Peyer's patch (tissue), 4 donors: ENCODE measurements around the gene CHCHD2.
"Not testable (repeated sequence)": the region's sequence is repeated elsewhere in the genome, so short reads cannot be mapped to it uniquely, and the experiment has no call there.

Experiments
- POLR2A ChIP-seq, 2 donors: fragments of 450-650 bp; IDR thresholded peaks; one replicate each; pipeline ENCODE4 v1.5.1; 2017; ENCODE audit warnings: antibody characterized with exemption in 2 of 2, mild to moderate bottlenecking in 2 of 2, moderate library complexity in 2 of 2
- TF ChIP-seq, protein P1 (sequence below), 6 experiments: fragments of 450-650 bp in 4 of 6; fragments of 200-600 bp in 2 of 6; sonication (generic) in 1 of 6; IDR thresholded peaks; one replicate each; pipeline ENCODE4 v1.5.1; 2017 to 2019; ENCODE audit warnings: antibody characterized with exemption in 6 of 6, mild to moderate bottlenecking in 3 of 6, moderate library complexity in 1 of 6

DNA sequence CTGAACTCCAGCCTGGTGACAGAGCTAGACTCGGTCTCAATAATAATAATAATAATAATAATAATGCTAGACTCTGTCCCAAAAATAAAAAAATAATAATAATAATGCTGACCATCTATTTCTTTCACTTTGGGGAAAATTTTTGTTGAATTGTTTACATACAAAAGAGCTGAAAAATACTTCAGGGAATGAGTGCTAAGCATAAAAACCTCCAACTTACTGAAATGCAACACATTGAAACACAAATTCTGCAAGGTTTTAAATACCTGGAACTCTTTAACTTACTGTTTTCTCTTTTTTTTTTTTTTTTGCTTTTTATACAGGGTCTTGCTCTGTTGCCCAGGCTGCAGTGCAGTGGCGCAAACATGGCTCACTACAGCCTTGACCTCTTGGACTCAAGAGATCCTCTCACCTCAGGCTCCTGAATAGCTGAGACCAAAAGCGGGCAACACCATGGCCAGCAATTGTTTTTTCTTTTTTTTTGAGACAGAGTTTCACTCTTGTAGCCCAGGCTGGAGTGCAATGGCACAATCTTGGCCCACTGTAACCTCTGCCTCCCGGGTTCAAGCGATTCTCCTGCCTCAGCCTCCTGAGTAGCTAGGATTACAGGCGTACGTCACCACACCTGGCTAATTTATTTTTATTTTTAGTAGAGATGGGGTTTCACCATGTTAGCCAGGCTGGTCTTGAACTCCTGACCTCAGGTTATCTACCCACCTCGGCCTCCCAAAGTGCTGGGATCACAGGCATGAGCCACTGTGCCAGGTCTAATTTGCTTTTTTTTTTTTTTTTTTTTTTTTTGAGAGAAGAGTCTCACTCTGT is 7.9 kb downstream of the CHCHD2 start:
- TF ChIP-seq, protein P1, sequence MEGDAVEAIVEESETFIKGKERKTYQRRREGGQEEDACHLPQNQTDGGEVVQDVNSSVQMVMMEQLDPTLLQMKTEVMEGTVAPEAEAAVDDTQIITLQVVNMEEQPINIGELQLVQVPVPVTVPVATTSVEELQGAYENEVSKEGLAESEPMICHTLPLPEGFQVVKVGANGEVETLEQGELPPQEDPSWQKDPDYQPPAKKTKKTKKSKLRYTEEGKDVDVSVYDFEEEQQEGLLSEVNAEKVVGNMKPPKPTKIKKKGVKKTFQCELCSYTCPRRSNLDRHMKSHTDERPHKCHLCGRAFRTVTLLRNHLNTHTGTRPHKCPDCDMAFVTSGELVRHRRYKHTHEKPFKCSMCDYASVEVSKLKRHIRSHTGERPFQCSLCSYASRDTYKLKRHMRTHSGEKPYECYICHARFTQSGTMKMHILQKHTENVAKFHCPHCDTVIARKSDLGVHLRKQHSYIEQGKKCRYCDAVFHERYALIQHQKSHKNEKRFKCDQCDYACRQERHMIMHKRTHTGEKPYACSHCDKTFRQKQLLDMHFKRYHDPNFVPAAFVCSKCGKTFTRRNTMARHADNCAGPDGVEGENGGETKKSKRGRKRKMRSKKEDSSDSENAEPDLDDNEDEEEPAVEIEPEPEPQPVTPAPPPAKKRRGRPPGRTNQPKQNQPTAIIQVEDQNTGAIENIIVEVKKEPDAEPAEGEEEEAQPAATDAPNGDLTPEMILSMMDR (IDR thresholded peaks at IDR 0.05), result not testable (repeated sequence)
- TF ChIP-seq POLR2A (IDR thresholded peaks at IDR 0.05), result not testable (repeated sequence)
